PC-9 (cell line): ENCODE data around the gene PLTP. TPM values are rescaled to one million over a fixed set of nuclear protein-coding genes. Genes with fewer than 3 reads are reported as not detected.
A peak's percentile ranks its signal among the peaks of the same experiment; 100 is the strongest.

Source experiments
- BruUV-seq: library from RNA; stranded (reverse); fragments of 400-500 nt; replicated peaks from 2 replicates; lab custom pipeline; 2021; lab: Mats Ljungman, UMichigan
- CTCF ChIA-PET: fragments of 300-600 bp; sonication (Branson Sonifier 250); formaldehyde crosslinking; loops from one replicate; lab custom pipeline; 2022; ENCODE audit warnings: antibody characterized with exemption; lab: Charles Lee
- POLR2A ChIA-PET: fragments of 300-600 bp; sonication (Branson Sonifier 250); formaldehyde crosslinking; loops from one replicate; lab custom pipeline; 2022; ENCODE audit warnings: antibody characterized with exemption; ENCODE audit not compliant: unreplicated experiment; lab: Charles Lee
- DNase-seq, 2 experiments: peaks; one replicate each; pipeline versions ENCODE4 v3.0.0 to v3.0.0-alpha.2; 2015 to 2022; ENCODE audit warnings: mixed read lengths in 1 of 2
- H2AFZ ChIP-seq: fragments of 200-600 bp; sonication (generic); 2 replicates; pipeline ENCODE4 v1.8.1; 2017; ENCODE audit warnings: antibody characterized with exemption
- H3F3A ChIP-seq: fragments of 200-600 bp; sonication (generic); 2 replicates; pipeline ENCODE4 v1.8.1; 2017; ENCODE audit warnings: antibody characterized with exemption, mild to moderate bottlenecking, low read depth; ENCODE audit not compliant: insufficient read depth
- H3K27ac ChIP-seq: fragments of 200-600 bp; sonication (generic); 2 replicates; pipeline ENCODE4 v1.6.1; 2016; ENCODE audit warnings: mixed run types
- H3K27me3 ChIP-seq: fragments of 200-600 bp; sonication (generic); 2 replicates; pipeline ENCODE4 v1.6.1; 2016; ENCODE audit warnings: low read depth, mixed run types; ENCODE audit not compliant: insufficient read depth
- H3K36me3 ChIP-seq: fragments of 200-600 bp; sonication (generic); 2 replicates; pipeline ENCODE4 v1.6.1; 2016; ENCODE audit warnings: low read depth, mixed run types
- H3K4me1 ChIP-seq: fragments of 200-600 bp; sonication (generic); replicated peaks from 2 replicates; pipeline ENCODE4 v1.6.1; 2016; ENCODE audit warnings: mixed run types; ENCODE audit not compliant: insufficient read depth
- H3K4me2 ChIP-seq: fragments of 200-600 bp; sonication (generic); 2 replicates; pipeline ENCODE4 v1.6.1; 2017; ENCODE audit warnings: mixed run types
- H3K4me3 ChIP-seq: fragments of 200-600 bp; sonication (generic); 2 replicates; pipeline ENCODE4 v1.6.1; 2016; ENCODE audit warnings: mixed run types
- H3K79me2 ChIP-seq: fragments of 200-600 bp; sonication (generic); 2 replicates; pipeline ENCODE4 v1.6.1; 2017; ENCODE audit warnings: low read depth, mixed run types
- H3K9me2 ChIP-seq: fragments of 200-600 bp; sonication (generic); 2 replicates; pipeline ENCODE4 v1.8.1; 2017; ENCODE audit warnings: mild to moderate bottlenecking; ENCODE audit not compliant: insufficient read depth
- H3K9me3 ChIP-seq: fragments of 200-600 bp; sonication (generic); 2 replicates; pipeline ENCODE4 v1.8.1; 2016; ENCODE audit warnings: low read depth; ENCODE audit not compliant: insufficient read depth
- H4K20me1 ChIP-seq: fragments of 200-600 bp; sonication (generic); 2 replicates; pipeline ENCODE4 v1.8.1; 2017; ENCODE audit not compliant: insufficient read depth
- EZH2 ChIP-seq: fragments of 200-600 bp; sonication (generic); IDR thresholded peaks from 2 replicates; pipeline ENCODE4 v1.8.0; 2017; ENCODE audit warnings: antibody characterized with exemption, low read depth
- intact Hi-C: fragments of 100-400 bp; cut with micrococcal nuclease; formaldehyde crosslinking; loops from one replicate; pipeline ENCODE4 v1.10.0; 2022; ENCODE audit not compliant: unreplicated experiment
- total RNA-seq: library from RNA; stranded (reverse); gene quantifications from 2 replicates; pipeline ENCODE4 v1.2.3, GENCODE V29; 2021
- TF ChIP-seq, protein P1 (sequence below): fragments of 200-600 bp; sonication (generic); conservative IDR thresholded peaks from 2 replicates; pipeline ENCODE4 v1.6.1; 2017; ENCODE audit warnings: mixed run types, antibody characterized with exemption, mild to moderate bottlenecking, moderate library complexity

Gene PLTP
- total RNA-seq, 1 experiment from 2014 or later: 127 TPM

DNA sequence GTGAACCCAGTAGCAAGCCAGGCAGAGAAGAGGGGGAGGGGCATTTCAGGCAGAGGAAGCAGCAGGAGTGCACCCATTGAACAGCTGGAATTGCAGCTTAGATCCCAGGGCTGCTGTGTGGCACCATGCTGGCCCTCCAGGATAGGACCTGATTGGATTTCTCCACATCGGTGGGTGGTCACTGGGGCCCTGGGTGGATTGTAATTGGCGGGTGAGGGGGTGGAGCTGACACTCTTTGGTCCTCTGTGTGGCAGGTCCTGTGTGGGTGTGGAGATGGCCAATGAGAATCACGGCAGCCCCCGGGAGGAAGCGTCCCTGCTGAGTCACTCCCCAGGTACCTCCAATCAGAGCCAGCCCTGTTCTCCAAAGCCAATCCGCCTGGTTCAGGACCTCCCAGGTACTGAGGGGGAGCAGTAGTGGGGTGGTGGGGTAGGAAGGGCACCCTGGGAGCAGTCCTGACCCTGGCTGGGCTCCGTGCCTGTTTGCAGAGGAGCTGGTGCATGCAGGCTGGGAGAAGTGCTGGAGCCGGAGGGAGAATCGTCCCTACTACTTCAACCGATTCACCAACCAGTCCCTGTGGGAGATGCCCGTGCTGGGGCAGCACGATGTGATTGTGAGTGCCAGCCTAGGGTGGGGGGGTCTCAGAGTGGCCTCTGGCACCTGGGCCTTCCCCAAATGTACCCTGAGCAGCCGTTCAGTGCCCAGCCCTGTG is 26.9 kb upstream of the PLTP start:
- no peaks in the 10 kb centered on the region; the same call in 1 of the 2 replicates for H4K20me1 ChIP-seq
- no peak overlapping the region for H3K4me2 ChIP-seq
- H3K36me3 ChIP-seq: peaks cover 13% of the 10 kb centered on the region; the same call in 1 of the 2 replicates
- H3K79me2 ChIP-seq: peaks cover 20% of the 10 kb centered on the region
- H3K27ac ChIP-seq: no peak overlapping the region
- ChIA-PET CTCF (interaction anchor here (1.0 kb wide), 1 partner anchor 31 kb away, joined by 3 read pairs; no protein-coding TSS in a partner anchor), POLR2A (interaction anchor here (0.6 to 0.7 kb wide), 2 partner anchors 24 to 311 kb away, joined by 3 to 4 read pairs; no protein-coding TSS in a partner anchor)
- H3K4me3 ChIP-seq: no peak overlapping the region
- BruUV-seq: no TSS peak
- no peaks in the 10 kb centered on the region for H3K27me3 ChIP-seq
- H3K9me3 ChIP-seq: no peaks in the 10 kb centered on the region
- intact Hi-C loops: no loop called here
- no peak overlapping the region for H2AFZ ChIP-seq
- TF ChIP-seq, protein P1, sequence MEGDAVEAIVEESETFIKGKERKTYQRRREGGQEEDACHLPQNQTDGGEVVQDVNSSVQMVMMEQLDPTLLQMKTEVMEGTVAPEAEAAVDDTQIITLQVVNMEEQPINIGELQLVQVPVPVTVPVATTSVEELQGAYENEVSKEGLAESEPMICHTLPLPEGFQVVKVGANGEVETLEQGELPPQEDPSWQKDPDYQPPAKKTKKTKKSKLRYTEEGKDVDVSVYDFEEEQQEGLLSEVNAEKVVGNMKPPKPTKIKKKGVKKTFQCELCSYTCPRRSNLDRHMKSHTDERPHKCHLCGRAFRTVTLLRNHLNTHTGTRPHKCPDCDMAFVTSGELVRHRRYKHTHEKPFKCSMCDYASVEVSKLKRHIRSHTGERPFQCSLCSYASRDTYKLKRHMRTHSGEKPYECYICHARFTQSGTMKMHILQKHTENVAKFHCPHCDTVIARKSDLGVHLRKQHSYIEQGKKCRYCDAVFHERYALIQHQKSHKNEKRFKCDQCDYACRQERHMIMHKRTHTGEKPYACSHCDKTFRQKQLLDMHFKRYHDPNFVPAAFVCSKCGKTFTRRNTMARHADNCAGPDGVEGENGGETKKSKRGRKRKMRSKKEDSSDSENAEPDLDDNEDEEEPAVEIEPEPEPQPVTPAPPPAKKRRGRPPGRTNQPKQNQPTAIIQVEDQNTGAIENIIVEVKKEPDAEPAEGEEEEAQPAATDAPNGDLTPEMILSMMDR: no peak
- no peak for TF ChIP-seq EZH2
- H3K4me1 ChIP-seq: peaks cover 11% of the 10 kb centered on the region
- H3K9me2 ChIP-seq: no peaks in the 10 kb centered on the region
- H3F3A ChIP-seq: peaks cover 17% of the 10 kb centered on the region
- peak in 1 of 2 experiments; percentile 33 for DNase-seq

DNA sequence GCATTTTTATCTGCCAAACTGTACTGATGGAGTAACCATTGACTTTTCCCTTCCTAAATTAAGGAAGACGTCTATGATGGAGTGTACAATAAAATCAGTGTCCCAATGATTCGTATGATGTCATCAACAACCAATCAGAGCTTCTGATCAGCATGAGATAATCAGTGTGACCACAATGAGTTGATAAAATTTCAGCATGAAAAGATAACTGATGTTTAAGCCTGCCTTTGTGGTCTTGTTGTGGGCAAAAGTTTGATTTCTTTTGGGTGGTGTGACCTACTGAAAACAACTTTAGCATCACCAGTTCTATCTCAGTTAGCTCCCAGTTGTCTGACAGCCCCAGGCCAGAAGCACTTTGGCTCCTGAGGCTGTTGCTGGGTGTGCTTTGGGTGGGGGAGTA is 25.8 kb upstream of the PLTP start:
- H3K79me2 ChIP-seq: peaks cover 31% of the 10 kb centered on the region
- H3K36me3 ChIP-seq: peaks cover 13% of the 10 kb centered on the region; the same call in 1 of the 2 replicates
- H3K9me2 ChIP-seq: no peaks in the 10 kb centered on the region
- no peak for DNase-seq
- H4K20me1 ChIP-seq: peaks cover 8% of the 10 kb centered on the region
- H3K9me3 ChIP-seq: no peaks in the 10 kb centered on the region
- ChIA-PET CTCF (no interaction called here), POLR2A (no interaction called here)
- H3K4me3 ChIP-seq: no peak overlapping the region
- H3K27me3 ChIP-seq: no peaks in the 10 kb centered on the region
- H3K4me1 ChIP-seq: peaks cover 11% of the 10 kb centered on the region
- H3F3A ChIP-seq: peaks cover 15% of the 10 kb centered on the region
- no peak overlapping the region for H2AFZ ChIP-seq
- H3K27ac ChIP-seq: no peak overlapping the region
- TF ChIP-seq EZH2: no peak
- TF ChIP-seq, protein P1: no peak
- H3K4me2 ChIP-seq: no peak overlapping the region
- intact Hi-C loops: no loop called here
- BruUV-seq: no TSS peak

DNA sequence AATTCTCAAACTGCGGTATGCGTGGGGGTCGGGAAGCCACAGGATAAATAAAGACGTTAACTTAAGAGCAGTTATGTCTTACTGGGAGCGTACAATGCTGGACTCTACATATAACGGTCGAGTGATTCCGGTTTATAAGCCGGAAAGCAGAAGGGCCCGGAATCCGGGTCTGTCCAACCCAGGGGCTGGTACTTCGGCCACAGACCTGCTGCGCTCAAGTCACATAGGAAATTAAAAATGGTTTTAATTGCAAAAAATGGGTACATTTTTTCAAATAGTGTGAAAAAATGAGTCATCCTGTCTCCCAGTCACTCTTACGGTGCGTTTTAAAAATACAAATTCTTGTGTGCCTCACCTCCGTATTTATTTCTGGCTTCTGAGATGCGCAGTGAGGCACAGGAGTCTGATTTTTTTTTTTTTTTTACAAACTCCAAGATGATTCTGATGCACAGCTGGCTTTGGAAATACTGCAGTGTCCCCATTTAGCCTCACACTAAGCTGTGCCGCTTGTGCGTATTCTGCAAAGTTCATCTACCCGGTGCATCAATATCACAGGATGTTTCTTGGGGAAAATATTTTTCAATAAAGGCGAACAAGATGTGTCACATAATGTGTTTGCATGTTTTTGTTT is 23.6 kb upstream of the PLTP start:
- peaks cover 11% of the 10 kb centered on the region for H3K4me1 ChIP-seq
- peak overlapping the region; percentile 70 for H2AFZ ChIP-seq
- H3K9me3 ChIP-seq: no peaks in the 10 kb centered on the region
- TF ChIP-seq, protein P1: no peak
- no peak for TF ChIP-seq EZH2
- peaks cover 13% of the 10 kb centered on the region; the same call in 1 of the 2 replicates for H3K36me3 ChIP-seq
- H4K20me1 ChIP-seq: peaks cover 22% of the 10 kb centered on the region
- peaks cover 39% of the 10 kb centered on the region for H3K79me2 ChIP-seq
- H3F3A ChIP-seq: peaks cover 15% of the 10 kb centered on the region
- BruUV-seq: TSS peak; percentile 59
- ChIA-PET CTCF (interaction anchor here (0.6 to 1.0 kb wide), 2 partner anchors 36 to 47 kb away, joined by 5 to 7 read pairs; no protein-coding TSS in a partner anchor), POLR2A (interaction anchor here (0.6 to 1.0 kb wide), 12 partner anchors 13 to 1424 kb away, joined by 3 to 31 read pairs (median 10); partner anchors contain the start of genes DNTTIP1 and WFDC3)
- DNase-seq: no peak
- H3K9me2 ChIP-seq: no peaks in the 10 kb centered on the region
- H3K4me2 ChIP-seq: peak overlapping the region; percentile 95
- H3K4me3 ChIP-seq: peak overlapping the region; percentile 73
- H3K27ac ChIP-seq: peak overlapping the region; percentile 41
- intact Hi-C loops: loop anchor here (2.0 kb wide), 2 partner anchors 25 to 37 kb away; partner anchors contain the start of gene ZNF335
- H3K27me3 ChIP-seq: no peaks in the 10 kb centered on the region
